ENCODE measurements around the gene TLDC2. TPM values are rescaled to one million over a fixed set of nuclear protein-coding genes. Genes with fewer than 3 reads are reported as not detected.
A peak's percentile ranks its signal among the peaks of the same experiment; 100 is the strongest.

The TLDC2 gene
- total RNA-seq, 1 experiment from 2014 or later: 1.8 TPM

GRCh38 chr20:36859282-36859555 lies 16.7 kb upstream of the TLDC2 start:
- no peaks in the 10 kb centered on the region for H3K27me3 ChIP-seq
- no peaks in the 10 kb centered on the region for H3K9me3 ChIP-seq (replicated peaks)
- no peak overlapping the region for H3K4me3 ChIP-seq
- H3K36me3 ChIP-seq: no peaks in the 10 kb centered on the region
- peaks cover 7% of the 10 kb centered on the region; the same call in 1 of the 2 replicates for H3K4me1 ChIP-seq
- no peak for DNase-seq
- H3K27ac ChIP-seq: no peak overlapping the region

GRCh38 chr20:36859700-36860330 lies 16.1 kb upstream of the TLDC2 start:
- peaks cover 6% of the 10 kb centered on the region; the same call in 1 of the 2 replicates for H3K27me3 ChIP-seq
- no peak overlapping the region for H3K4me3 ChIP-seq
- H3K9me3 ChIP-seq (replicated peaks): no peaks in the 10 kb centered on the region
- DNase-seq: no peak
- peaks cover 7% of the 10 kb centered on the region; the same call in 1 of the 2 replicates for H3K4me1 ChIP-seq
- H3K36me3 ChIP-seq: no peaks in the 10 kb centered on the region
- H3K27ac ChIP-seq: no peak overlapping the region

- no peaks in the 10 kb centered on the region for H3K9me3 ChIP-seq (replicated peaks)
- no peak overlapping the region for H3K27ac ChIP-seq
- DNase-seq: no peak
- H3K36me3 ChIP-seq: no peaks in the 10 kb centered on the region
- no peak overlapping the region for H3K4me3 ChIP-seq
- peaks cover 8% of the 10 kb centered on the region; the same call in 1 of the 2 replicates for H3K27me3 ChIP-seq
- H3K4me1 ChIP-seq: peaks cover 8% of the 10 kb centered on the region; the same call in 1 of the 2 replicates
These were observed 15.6 kb upstream of the TLDC2 start for GRCh38 chr20:36860339-36860738.

GRCh38 chr20:36860811-36861624 lies 14.9 kb upstream of the TLDC2 start:
- Histone ChIP-seq H3K27ac (peak overlapping the region; percentile 58; the same call in 1 of the 2 replicates), H3K27me3 (peaks cover 8% of the 10 kb centered on the region; the same call in 1 of the 2 replicates), H3K4me1 (peaks cover 10% of the 10 kb centered on the region; the same call in 1 of the 2 replicates), H3K4me3 (peak overlapping the region; percentile 65), H3K9me3 (replicated peaks) (no peaks in the 10 kb centered on the region), H3K36me3 (no peaks in the 10 kb centered on the region)
- no peak for DNase-seq

- DNase-seq: no peak
- peak overlapping the region; percentile 58; the same call in 1 of the 2 replicates for H3K27ac ChIP-seq
- H3K36me3 ChIP-seq: no peaks in the 10 kb centered on the region
- peaks cover 8% of the 10 kb centered on the region; the same call in 1 of the 2 replicates for H3K27me3 ChIP-seq
- H3K4me1 ChIP-seq: peaks cover 5% of the 10 kb centered on the region; the same call in 1 of the 2 replicates
- H3K4me3 ChIP-seq: peak overlapping the region; percentile 65
- H3K9me3 ChIP-seq (replicated peaks): no peaks in the 10 kb centered on the region
These were observed 14.4 kb upstream of the TLDC2 start for GRCh38 chr20:36861625-36861874.

GRCh38 chr20:36861875-36862801 lies 13.8 kb upstream of the TLDC2 start:
- no peaks in the 10 kb centered on the region for H3K9me3 ChIP-seq (replicated peaks)
- peaks cover 2% of the 10 kb centered on the region; the same call in 1 of the 2 replicates for H3K4me1 ChIP-seq
- no peaks in the 10 kb centered on the region for H3K36me3 ChIP-seq
- DNase-seq: peak; percentile 90 to 92
- H3K27me3 ChIP-seq: peaks cover 8% of the 10 kb centered on the region; the same call in 1 of the 2 replicates
- peak overlapping the region; percentile 58 for H3K27ac ChIP-seq
- peak overlapping the region; percentile 65 for H3K4me3 ChIP-seq

GRCh38 chr20:36862857-36863668 lies 12.9 kb upstream of the TLDC2 start:
- Histone ChIP-seq H3K4me1 (peaks cover 2% of the 10 kb centered on the region; the same call in 1 of the 2 replicates), H3K27ac (no peak overlapping the region), H3K4me3 (peak overlapping the region; percentile 65), H3K27me3 (peaks cover 8% of the 10 kb centered on the region; the same call in 1 of the 2 replicates), H3K9me3 (replicated peaks) (no peaks in the 10 kb centered on the region), H3K36me3 (no peaks in the 10 kb centered on the region)
- DNase-seq: no peak

GRCh38 chr20:36865076-36865860 lies 10.7 kb upstream of the TLDC2 start:
- H3K9me3 ChIP-seq (replicated peaks): no peaks in the 10 kb centered on the region
- peak in 1 of 2 experiments; percentile 55 for DNase-seq
- H3K36me3 ChIP-seq: no peaks in the 10 kb centered on the region
- no peak overlapping the region for H3K4me3 ChIP-seq
- no peak overlapping the region for H3K27ac ChIP-seq
- peaks cover 2% of the 10 kb centered on the region; the same call in 1 of the 2 replicates for H3K4me1 ChIP-seq
- peaks cover 8% of the 10 kb centered on the region; the same call in 1 of the 2 replicates for H3K27me3 ChIP-seq

- H3K27ac ChIP-seq: no peak overlapping the region
These were observed 10.1 kb upstream of the TLDC2 start for GRCh38 chr20:36865861-36866149.

GRCh38 chr20:36866164-36866563 lies 9.8 kb upstream of the TLDC2 start:
- no peak overlapping the region for H3K27ac ChIP-seq
- H3K27me3 ChIP-seq: peaks cover 8% of the 10 kb centered on the region; the same call in 1 of the 2 replicates
- H3K4me3 ChIP-seq: no peak overlapping the region
- DNase-seq: no peak
- H3K36me3 ChIP-seq: no peaks in the 10 kb centered on the region
- no peaks in the 10 kb centered on the region for H3K9me3 ChIP-seq (replicated peaks)
- H3K4me1 ChIP-seq: peaks cover 2% of the 10 kb centered on the region; the same call in 1 of the 2 replicates

More at GRCh38 chr20:36865861-36866149, 10.1 kb upstream of the TLDC2 start:
- DNase-seq: no peak
- Histone ChIP-seq H3K9me3 (replicated peaks) (no peaks in the 10 kb centered on the region), H3K4me3 (no peak overlapping the region), H3K4me1 (peaks cover 2% of the 10 kb centered on the region; the same call in 1 of the 2 replicates), H3K27me3 (peaks cover 8% of the 10 kb centered on the region; the same call in 1 of the 2 replicates), H3K36me3 (no peaks in the 10 kb centered on the region)

- no peak overlapping the region for H3K4me3 ChIP-seq
- no peak overlapping the region for H3K27ac ChIP-seq
- no peaks in the 10 kb centered on the region for H3K9me3 ChIP-seq (replicated peaks)
- peaks cover 2% of the 10 kb centered on the region; the same call in 1 of the 2 replicates for H3K4me1 ChIP-seq
- peaks cover 8% of the 10 kb centered on the region; the same call in 1 of the 2 replicates for H3K27me3 ChIP-seq
- no peak for DNase-seq
- no peaks in the 10 kb centered on the region for H3K36me3 ChIP-seq
These were observed 9.1 kb upstream of the TLDC2 start for GRCh38 chr20:36866681-36867495.

GRCh38 chr20:36871640-36872570 lies 4.0 kb upstream of the TLDC2 start:
- no peak overlapping the region for H3K27ac ChIP-seq
- no peak for DNase-seq
- H3K27me3 ChIP-seq: no peaks in the 10 kb centered on the region; the same call in 1 of the 2 replicates
- no peaks in the 10 kb centered on the region for H3K36me3 ChIP-seq
- no peaks in the 10 kb centered on the region for H3K9me3 ChIP-seq (replicated peaks)
- H3K4me3 ChIP-seq: no peak overlapping the region
- H3K4me1 ChIP-seq: no peaks in the 10 kb centered on the region; the same call in 1 of the 2 replicates

Measured in SJCRH30 (cell line).